GM10847 (cell line): ENCODE data around the gene GUCA2B.

Experiments used
- POLR2A ChIP-seq: IDR thresholded peaks from 2 replicates; pipeline ENCODE4 v1.6.1; 2011; ENCODE audit not compliant: insufficient read length; ENCODE audit errors: extremely low read depth

The GUCA2B gene

GRCh38 chr1:42138586-42138985, 14.6 kb upstream of the GUCA2B start:
- no peak for TF ChIP-seq POLR2A

GRCh38 chr1:42139444-42139843, 13.8 kb upstream of the GUCA2B start:
- TF ChIP-seq POLR2A = no peak

GRCh38 chr1:42140191-42140590, 13.0 kb upstream of the GUCA2B start:
- no peak for TF ChIP-seq POLR2A

DNA sequence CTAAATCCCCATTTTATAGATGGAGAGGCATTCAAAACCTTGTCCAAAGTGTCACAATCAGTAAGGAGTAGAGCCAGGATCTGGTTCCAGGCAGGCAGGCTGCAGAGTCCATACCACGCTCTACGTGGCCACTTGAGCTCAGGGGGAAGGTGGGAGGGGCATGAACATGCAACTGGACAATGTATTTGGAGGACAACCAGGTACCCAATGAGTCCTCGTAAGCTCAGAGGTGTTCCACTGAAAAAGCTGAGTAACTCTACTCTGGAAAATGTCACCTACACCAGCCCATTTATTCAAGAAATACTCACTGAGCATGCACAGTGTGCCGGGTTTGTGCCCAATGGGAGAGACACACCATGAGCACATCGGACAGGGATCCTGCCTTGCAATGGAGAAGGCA, 11.2 kb upstream of the GUCA2B start:
- no peak for TF ChIP-seq POLR2A

GRCh38 chr1:42142894-42143675, 10.1 kb upstream of the GUCA2B start:
- TF ChIP-seq POLR2A = no peak

DNA sequence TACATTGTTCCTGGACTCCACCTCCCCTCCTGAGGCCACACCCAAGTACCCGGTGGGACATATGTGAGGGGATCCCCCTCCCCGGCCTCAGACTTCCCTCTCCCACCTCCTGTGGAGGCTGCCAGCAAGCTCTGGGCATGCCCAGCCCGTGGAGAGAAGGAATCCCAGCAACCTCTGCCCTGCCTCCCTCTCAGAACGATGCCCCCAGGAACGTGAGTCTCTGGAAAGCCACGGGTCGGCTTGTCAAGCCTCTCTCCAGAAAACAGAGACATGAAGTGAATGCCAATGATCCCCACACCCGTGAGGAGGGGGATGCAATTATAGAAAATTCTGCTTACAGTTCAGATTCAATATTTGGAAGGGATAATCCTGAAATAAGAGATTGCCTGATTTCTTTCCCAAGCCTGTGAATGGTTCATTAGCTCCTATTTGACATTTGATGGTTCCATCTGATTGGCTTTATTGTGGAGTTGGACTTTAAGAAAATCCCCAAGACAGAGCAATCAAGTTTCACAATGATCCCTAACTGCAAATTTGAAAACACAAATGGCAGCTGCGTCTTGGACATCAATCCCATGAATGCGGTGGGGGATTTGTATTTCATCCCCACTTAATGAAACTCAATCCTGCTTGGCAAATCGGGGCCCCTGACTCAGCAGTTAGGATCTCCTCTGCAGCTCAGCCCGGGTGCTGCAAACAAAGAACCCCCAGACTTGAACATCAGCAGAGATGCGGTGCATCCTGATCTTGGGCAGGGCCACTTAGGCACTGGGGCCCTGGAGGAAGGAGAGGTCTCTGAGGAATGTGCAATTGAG, 9.1 kb upstream of the GUCA2B start:
- no peak for TF ChIP-seq POLR2A

GRCh38 chr1:42144711-42145388, 8.4 kb upstream of the GUCA2B start:
- no peak for TF ChIP-seq POLR2A

GRCh38 chr1:42145389-42145716, 7.9 kb upstream of the GUCA2B start:
- no peak for TF ChIP-seq POLR2A

DNA sequence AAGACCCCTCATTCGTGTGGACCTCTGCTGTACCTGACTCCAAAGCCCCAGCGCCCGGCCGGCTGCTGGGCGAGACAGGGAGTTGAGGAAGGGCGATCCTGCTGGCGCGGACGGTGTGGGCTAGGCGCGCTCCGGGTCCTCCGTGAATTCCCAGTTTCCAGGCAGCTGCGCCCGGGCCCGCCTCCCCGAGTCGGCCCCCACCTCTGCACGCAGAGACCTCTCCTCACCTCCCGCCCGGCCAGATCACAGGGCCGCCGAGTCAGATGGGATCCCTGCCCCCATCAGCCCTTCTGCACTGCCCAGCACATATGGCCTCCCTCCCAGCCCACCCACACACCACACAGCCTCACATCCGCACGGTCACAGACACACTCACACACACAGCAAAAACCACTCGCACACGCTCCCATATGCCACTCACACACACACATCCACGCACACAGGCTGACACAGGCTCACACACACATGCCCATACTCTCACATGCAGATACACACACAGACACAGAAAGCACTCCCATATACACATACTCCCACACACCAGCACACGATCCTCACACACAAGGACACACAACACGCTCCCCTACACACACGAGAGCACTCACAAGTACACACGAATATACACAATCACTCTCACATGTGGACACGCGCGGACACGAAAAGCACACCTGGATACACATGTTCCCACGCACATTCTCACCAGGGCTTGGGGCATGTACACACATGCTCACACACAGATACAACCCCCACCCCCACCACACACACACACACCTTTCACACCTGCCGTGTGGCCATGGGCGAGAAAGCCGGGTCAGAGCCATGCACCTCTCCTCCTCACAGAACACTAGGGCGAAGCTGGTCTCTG, 7.2 kb upstream of the GUCA2B start:
- TF ChIP-seq POLR2A = no peak

- TF ChIP-seq POLR2A = no peak
These were observed 6.4 kb upstream of the GUCA2B start for GRCh38 chr1:42146626-42147320.

GRCh38 chr1:42148166-42148565, 5.0 kb upstream of the GUCA2B start:
- no peak for TF ChIP-seq POLR2A

DNA sequence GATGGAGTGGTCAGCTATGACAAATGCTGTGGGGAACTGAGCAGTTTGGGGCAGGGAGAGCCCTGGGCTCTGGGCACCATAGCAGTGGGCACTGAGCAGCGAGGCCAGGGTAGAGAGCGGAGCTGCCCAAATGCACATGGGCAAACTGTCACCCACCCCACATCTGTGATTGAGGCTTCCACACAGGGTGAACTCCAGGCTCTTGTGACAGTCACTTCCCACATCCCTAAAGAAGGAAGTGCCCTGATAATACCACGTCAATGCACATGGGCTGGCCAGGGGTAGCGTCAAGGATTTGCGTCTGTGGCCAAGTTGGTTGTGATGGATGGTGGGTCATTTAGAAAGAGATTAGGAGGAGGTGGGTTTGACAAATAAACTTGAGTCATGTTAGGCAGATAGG, 2.6 kb upstream of the GUCA2B start:
- no peak for TF ChIP-seq POLR2A

GRCh38 chr1:42152119-42152518, 1.1 kb upstream of the GUCA2B start:
- no peak for TF ChIP-seq POLR2A

- no peak for TF ChIP-seq POLR2A
These were observed 414 bp downstream of the GUCA2B start for GRCh38 chr1:42153624-42154023.
